Bronchus fibroblast of lung (primary cell): ENCODE data around the gene CLPTM1. TPM values are rescaled to one million over a fixed set of nuclear protein-coding genes. Genes with fewer than 3 reads are reported as not detected.

Experiments
- total RNA-seq: library from RNA; depleted of rRNA; stranded (reverse); fragments of >200 nt; gene quantifications from 2 replicates; pipeline ENCODE4 v1.2.3, GENCODE V29; 2015

Gene CLPTM1
- total RNA-seq: 53.2 and 62.5 TPM in 2 replicates

DNA sequence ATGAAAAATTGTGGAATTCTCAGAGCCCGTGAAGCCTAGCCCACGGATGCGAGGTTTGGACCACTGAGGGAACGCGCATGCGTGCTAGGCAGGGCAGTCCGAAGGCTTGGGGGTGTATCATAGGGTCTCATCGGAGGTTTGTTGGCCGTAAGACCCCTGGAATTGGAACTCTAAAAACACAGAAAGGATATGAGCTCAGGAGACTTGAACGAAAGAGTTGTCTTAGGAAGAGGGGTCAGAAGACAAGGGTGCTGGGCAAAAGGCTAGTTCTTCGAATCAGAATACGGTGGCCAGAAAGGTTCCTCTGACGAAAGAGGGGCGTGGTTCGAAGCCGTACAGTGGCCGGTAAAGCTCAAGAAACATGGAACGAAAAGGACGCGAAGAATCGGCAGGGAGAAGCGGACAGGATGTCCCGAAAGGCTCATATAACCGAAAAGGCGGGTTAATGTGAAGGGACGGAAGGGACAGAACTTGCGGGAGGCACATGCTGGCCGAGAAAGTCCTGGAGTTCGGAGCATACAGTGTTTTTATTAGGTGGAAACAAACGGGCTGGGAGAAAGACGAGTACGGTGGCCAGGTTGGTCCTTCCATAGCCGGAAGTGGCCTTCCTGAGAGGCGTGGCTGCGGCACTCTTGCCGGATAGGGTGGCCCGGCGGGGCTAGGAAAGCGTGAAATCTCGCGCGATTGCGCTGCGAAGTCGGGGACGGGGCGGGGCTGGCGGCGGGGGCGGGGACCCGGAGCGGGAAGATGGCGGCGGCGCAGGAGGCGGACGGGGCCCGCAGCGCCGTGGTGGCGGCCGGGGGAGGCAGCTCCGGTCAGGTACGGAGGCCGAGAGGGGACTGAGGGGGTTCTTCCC, at the start of gene CLPTM1:
TSS of gene CLPTM1 (plus strand) at position 732 of the 856 bp plus-strand sequence. CDS start at position 748, 16 bp downstream.

GRCh38 chr19:44905437-44906160, 49.6 kb upstream of the CLPTM1 start, which contains the start of gene APOE:
TSS of gene APOE (plus strand) at chr19:44905796. CDS start at chr19:44906625, 829 bp downstream.

GRCh38 chr19:44914433-44915206, 40.6 kb upstream of the CLPTM1 start, which contains the start of gene APOC1:
TSS of gene APOC1 (plus strand) at chr19:44914608. CDS start at chr19:44914892, 284 bp downstream.

DNA sequence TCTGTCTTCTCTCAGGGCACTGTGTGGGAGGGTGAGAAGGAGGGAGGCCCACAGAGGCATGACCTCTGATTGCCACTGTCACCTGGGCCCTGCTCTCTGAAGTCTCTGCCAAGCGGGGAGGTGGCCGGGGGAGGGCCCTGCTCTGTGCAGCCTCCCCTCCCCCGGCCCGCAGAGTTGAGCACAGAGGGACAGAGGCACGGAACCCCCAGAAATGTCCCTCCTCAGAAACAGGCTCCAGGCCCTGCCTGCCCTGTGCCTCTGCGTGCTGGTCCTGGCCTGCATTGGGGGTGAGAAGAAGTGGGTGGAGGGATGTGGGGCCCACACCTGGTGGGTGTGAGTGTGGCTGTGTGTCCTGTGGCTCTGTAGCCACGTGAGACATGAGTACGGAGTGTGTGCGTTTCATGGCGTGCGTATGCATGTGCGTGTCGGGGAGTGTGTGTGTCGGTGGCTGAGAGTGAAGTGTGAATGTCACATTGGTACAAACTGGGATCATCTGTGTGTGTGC, 13.1 kb upstream of the CLPTM1 start, which contains the start of gene APOC4:
TSS of gene APOC4 (plus strand) at position 171 of the 505 bp plus-strand sequence. CDS start at position 212, 41 bp downstream.

GRCh38 chr19:45001087-45001739, 46.0 kb downstream of the CLPTM1 start, which contains the start of gene RELB:
TSS of gene RELB (plus strand) at chr19:45001464. CDS start at chr19:45001580, 116 bp downstream.

GRCh38 chr19:45038931-45039893, 84.0 kb downstream of the CLPTM1 start, which contains the start of gene CLASRP:
TSS of gene CLASRP (plus strand) at chr19:45039045. CDS start at chr19:45040213, 1,168 bp downstream.

Other genes with a start within 250 kb of the CLPTM1 start
- gene BCL3, start 206.7 kb upstream of the CLPTM1 start, total RNA-seq: 35.6 and 48.8 TPM in 2 replicates
- gene CBLC, start 177.5 kb upstream of the CLPTM1 start, total RNA-seq: 0.50 and 1.9 TPM in 2 replicates
- 17.1 and 18.3 TPM in 2 replicates for gene BCAM, start 146.3 kb upstream of the CLPTM1 start, total RNA-seq
- gene NECTIN2, start 109.1 kb upstream of the CLPTM1 start, total RNA-seq: 117 TPM in 2 replicates
- 82.2 and 93.8 TPM in 2 replicates for gene TOMM40, start 64.1 kb upstream of the CLPTM1 start, total RNA-seq
- gene APOE, start 49.6 kb upstream of the CLPTM1 start, total RNA-seq: 21.0 and 25.3 TPM in 2 replicates
- gene APOC1, start 40.8 kb upstream of the CLPTM1 start, total RNA-seq: 15.8 and 15.9 TPM in 2 replicates
- not detected in 2 replicates for gene APOC4, start 13.1 kb upstream of the CLPTM1 start, total RNA-seq
- gene APOC2, start 9.3 kb upstream of the CLPTM1 start, total RNA-seq: not detected in 2 replicates
- gene RELB, start 46.1 kb downstream of the CLPTM1 start, total RNA-seq: 9.9 and 11.6 TPM in 2 replicates
- gene CLASRP, start 83.7 kb downstream of the CLPTM1 start, total RNA-seq: 34.9 and 46.4 TPM in 2 replicates
- 0.17 and 0.45 TPM in 2 replicates for gene ZNF296, start 121.1 kb downstream of the CLPTM1 start, total RNA-seq
- gene GEMIN7, start 123.9 kb downstream of the CLPTM1 start, total RNA-seq: 34.6 and 45.5 TPM in 2 replicates
- gene PPP1R37, start 137.8 kb downstream of the CLPTM1 start, total RNA-seq: 28.7 and 30.3 TPM in 2 replicates
- gene NKPD1, start 205.6 kb downstream of the CLPTM1 start, total RNA-seq: 0.15 and 0.34 TPM in 2 replicates
- 10.1 and 13.2 TPM in 2 replicates for gene TRAPPC6A, start 222.9 kb downstream of the CLPTM1 start, total RNA-seq
- 3.2 and 6.4 TPM in 2 replicates for gene BLOC1S3, start 223.4 kb downstream of the CLPTM1 start, total RNA-seq